Stimulated activated CD8-positive, alpha-beta memory T cell treated with anti-CD3 and anti-CD28 coated beads, Interleukin-15, amount 100 ng/mL, for 4 hours (primary cell): ENCODE data around the gene FDX1.

Experiments used
- DNase-seq, 2 donors: peaks; one replicate each; pipeline ENCODE4 v3.0.0-alpha.2; 2020; ENCODE audit warnings: low read depth in 2 of 2

Gene FDX1

GRCh38 chr11:110431051-110431672 lies 1.4 kb downstream of the FDX1 start:
- DNase-seq = no peak

- no peak for DNase-seq
These were observed 1.9 kb downstream of the FDX1 start for GRCh38 chr11:110431674-110432073.

GRCh38 chr11:110432713-110433392 lies 3.1 kb downstream of the FDX1 start:
- no peak for DNase-seq

GRCh38 chr11:110433393-110434333 lies 3.9 kb downstream of the FDX1 start:
- no peak for DNase-seq

DNA sequence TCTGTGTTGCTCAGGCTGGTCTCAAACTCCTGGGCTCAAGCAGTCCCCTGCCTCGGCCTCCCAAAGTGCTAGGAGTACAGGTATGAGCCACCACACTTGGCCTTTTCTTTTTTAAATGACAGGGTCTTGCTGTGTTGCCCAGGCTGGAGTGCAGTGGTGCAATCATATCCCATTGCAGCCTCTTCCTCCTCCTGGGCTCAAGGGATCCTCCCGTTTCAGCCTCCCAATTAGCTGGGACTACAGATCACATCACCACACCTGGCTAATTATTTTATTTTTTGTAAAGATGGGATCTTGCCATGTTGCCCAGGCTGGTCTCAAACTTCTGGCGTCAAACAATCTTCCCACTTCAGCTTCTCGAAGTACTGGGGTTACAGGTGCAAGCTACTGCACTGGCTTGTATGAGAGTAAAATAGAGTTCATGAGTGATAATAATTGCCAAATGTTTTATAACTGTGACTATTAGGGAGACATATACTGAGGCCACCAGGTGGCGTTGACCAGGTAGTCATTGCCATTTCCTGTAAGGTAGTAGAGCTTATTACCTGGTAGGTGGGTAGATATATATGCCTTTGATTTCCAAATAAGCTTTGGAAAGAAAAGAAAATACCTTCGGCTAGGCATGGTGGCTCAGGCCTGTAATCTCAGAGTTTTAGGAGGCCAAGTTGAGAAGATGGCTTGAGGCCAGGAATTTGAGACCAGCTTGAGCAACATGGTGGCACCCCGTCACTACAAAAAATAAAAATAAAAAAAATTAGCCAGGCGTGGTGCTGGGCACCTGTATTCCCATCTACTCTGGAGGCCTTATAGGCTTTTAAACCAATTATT lies 5.4 kb downstream of the FDX1 start:
- DNase-seq = no peak

DNA sequence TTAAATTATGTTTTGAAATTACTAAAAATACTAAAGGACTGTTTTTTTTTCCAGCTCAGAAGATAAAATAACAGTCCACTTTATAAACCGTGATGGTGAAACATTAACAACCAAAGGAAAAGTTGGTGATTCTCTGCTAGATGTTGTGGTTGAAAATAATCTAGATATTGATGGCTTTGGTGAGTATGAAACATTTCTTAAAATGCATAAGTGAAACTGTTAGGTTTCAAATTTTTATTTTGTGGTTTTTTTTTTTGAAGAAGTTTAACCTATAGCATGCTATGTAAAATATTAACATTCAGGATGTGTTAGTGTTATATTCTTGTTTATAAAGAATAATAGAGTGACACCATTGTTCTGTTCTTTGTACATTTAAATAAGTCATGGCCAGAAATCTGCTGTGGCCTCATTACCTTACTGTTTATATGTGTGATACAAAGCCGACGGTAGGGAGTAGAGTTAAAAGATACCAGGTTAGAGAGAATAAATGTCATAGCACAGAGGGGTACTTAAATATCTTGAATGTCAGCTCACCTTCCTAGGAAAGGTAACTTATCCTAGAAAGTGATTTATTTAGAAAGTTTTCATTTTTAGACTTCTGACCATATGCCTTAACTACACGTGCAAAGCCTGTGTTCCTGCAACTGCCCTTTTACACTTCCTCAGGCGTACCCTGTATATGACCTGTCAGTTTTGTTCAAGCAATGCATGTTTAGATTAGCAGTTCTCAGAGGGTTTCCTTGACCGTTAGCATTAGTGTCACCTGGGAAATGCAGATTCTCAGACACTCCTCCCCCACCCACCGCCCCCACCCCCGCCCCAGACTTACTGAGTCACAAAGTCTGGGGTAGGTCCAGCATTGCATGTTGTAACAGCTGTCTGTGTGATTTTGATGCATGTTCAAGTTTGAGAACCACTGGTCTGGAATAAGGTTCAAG lies 6.3 kb downstream of the FDX1 start:
- DNase-seq = no peak

GRCh38 chr11:110438017-110438416 lies 8.3 kb downstream of the FDX1 start:
- DNase-seq = no peak

DNA sequence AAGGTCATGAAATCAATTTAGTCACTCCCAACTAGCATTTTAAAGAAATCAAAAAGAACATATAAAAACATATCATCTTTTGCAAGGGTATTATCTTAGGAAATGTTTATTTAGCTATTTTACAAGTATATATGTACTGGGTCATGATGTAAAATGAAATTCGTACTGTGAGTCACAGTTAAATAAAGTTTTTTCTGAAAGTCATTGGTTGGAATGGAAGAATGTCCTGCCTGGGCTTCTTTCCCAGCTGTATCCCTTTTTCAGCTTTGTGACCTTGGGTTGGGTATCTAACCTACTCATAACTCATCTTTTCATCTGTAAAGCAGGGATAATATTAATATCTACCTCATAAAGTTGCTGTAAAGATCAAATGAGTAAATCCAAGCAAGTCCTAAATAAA lies 15.7 kb downstream of the FDX1 start:
- no peak for DNase-seq

- no peak for DNase-seq
These were observed 16.3 kb downstream of the FDX1 start for GRCh38 chr11:110446061-110446460.

- DNase-seq = no peak
These were observed 16.8 kb downstream of the FDX1 start for GRCh38 chr11:110446594-110446993.

- no peak for DNase-seq
These were observed 17.6 kb downstream of the FDX1 start for GRCh38 chr11:110447343-110447742.

- no peak for DNase-seq
These were observed 18.4 kb downstream of the FDX1 start for GRCh38 chr11:110447897-110448745.

DNA sequence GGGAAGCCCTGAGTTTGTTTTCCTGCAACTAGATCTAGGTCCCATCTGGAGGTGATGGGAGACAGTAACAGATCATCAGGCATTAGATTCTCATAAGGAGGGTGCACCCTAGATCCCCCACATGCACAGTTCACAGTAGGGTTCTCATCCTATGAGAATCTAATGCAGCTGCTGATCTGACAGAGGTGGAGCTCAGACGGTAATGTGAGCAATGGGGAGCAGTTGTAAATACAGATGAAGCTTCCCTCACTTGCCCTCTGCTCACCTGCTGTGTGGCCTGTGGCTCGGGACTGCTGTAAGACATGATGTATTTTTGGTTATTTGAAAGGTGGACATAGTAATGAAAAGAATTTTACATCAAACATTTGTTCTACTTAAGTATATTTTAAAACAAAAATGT lies 20.5 kb downstream of the FDX1 start:
- no peak for DNase-seq

DNA sequence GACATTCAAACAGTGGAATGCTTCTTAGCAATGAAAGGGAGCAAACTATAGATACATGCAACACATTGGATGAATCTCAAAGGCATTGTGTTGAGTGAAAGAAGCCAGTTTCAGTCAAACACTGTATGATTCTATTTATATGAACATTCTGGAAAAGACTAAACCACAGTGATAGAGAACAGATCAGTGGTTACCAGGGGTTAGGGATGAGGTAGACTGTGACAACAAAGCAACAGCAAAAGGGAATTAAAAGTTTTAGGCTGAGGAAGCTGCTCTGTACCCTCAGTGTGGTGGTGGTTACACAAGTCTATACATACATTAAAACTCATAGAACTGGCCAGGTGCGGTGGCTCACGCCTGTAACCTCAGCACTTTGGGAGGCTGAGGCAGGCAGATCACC lies 23.0 kb downstream of the FDX1 start:
- DNase-seq = no peak

DNA sequence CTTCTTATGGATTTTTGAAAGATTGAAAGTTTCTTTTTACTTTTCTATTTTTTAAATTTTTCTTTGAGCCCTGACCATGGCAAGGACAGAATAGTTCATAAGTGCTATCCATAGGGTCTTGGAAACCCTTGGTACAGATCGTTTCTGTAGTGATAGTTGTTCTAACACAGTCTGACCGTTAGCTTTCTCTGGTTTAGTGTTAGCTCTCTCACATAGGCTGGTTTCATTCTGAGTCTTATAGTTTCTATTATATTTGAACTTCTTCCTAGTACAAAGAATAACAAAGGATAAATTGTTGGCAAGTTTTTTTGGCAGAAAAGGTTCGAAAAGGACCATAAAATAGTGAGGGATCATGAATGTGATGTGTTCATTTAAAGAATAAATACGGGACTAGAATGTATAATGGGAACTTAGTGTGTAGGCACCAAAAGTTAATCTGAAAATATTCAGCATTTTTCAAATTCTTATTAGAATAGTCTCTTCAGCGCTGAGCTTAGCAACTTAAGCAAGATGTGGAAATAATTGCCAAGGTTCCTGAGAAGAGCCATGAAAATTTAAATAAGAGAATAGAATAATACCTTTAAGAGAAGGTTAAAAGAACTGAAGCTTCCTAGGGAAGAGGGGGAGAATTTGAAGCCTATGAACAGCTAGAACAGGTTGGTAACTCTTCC lies 24.1 kb downstream of the FDX1 start:
- DNase-seq = no peak

- no peak for DNase-seq
These were observed 24.9 kb downstream of the FDX1 start for GRCh38 chr11:110454609-110455008.

- no peak for DNase-seq
These were observed 26.0 kb downstream of the FDX1 start for GRCh38 chr11:110455718-110456117.

GRCh38 chr11:110463153-110463552 lies 33.4 kb downstream of the FDX1 start:
- no peak for DNase-seq

DNA sequence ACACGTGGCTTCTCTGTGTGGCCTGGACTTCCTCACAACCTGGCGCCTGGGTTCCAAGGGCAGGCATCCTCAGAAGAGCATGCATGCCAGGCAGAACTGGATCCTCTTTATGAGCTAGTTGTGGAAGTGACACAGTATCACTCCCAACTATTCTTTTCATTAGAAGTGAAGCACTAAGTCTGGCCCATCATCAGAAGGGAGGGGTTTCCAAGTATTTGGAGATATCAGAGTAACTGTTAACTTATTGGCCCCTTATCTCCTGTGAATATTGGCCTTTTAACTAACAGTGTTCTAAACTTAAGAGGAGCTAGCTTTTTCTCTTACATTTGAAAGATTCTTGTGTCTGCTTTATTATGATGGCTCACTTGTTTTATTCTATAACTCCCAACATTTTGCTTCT lies 35.5 kb downstream of the FDX1 start:
- DNase-seq = no peak
